Measurements from ENCODE around the gene LYZL2.

LYZL2 gene

DNA sequence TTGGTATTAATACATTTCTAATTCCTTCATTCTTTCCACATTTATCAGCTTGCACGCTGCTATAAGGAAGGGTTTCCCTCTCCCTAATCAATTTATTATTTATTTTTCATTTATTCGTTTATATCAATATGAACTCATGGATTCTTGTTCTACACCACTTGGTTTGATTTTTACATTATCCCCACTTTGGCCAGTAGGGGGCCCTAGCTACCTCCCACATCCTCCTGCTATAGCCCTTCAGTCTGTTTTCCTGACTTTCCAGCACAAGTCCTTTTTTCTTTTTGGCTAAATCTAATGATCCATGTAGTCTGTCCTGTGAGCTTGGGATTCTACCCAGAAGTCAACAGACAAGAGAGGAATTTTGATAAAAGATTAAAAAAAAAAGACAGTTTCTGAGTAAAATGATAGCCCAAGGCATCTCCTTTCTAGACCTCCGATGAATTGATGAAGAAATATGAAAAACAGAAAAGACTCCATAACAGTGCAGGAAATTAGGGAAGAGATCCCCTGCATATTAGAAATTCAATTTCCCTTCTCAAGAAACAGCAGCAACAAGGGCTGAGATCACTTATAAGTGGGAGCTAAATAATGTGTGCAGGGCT, 47.7 kb downstream of the LYZL2 start:
- H3K9me3 ChIP-seq (ENCODE audit: control insufficient read depth, low read length) = no peaks in the 10 kb centered on the region
- no peak overlapping the region for H3K4me3 ChIP-seq (ENCODE audit: low read depth, low read length)
- no peak overlapping the region for H3K9ac ChIP-seq
- no peak overlapping the region for H3K27ac ChIP-seq
- no peak overlapping the region for H2AFZ ChIP-seq
- H3K27me3 ChIP-seq (ENCODE audit: control insufficient read depth, insufficient read depth, low read length) = no peaks in the 10 kb centered on the region
- H3K4me1 ChIP-seq = peaks cover 6% of the 10 kb centered on the region
- H3K36me3 ChIP-seq (ENCODE audit: control insufficient read depth, insufficient read depth, low read length) = no peaks in the 10 kb centered on the region
- no peak overlapping the region for H3K4me2 ChIP-seq (ENCODE audit: low read length)
- peak; percentile 87 for TF ChIP-seq CTCF (IDR thresholded peaks at IDR 0.05)
- no peaks in the 10 kb centered on the region for H3K79me2 ChIP-seq

DNA sequence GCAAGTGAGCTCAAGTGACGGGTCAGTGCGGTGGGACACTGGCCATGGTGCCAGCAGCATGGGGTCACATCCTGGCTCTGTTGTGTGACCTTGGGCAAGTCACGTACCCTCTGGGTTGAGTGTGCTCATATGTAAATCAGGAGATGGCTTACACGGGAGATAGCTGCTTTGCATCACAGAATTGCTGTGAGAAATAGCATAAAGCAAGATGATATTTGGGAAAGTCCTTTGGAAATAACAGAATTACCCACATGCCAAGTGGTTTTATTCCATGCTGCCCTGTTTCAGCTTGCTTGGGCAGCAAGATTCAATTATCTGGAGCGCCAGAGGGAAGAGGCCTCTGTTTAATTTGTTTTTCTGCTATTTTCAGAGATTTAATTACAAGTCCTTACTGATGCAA, 48.9 kb downstream of the LYZL2 start:
- Histone ChIP-seq H3K36me3 (ENCODE audit: control insufficient read depth, insufficient read depth, low read length) (no peaks in the 10 kb centered on the region), H3K79me2 (no peaks in the 10 kb centered on the region), H3K27ac (no peak overlapping the region), H3K4me1 (peaks cover 6% of the 10 kb centered on the region), H2AFZ (no peak overlapping the region), H3K4me3 (ENCODE audit: low read depth, low read length) (no peak overlapping the region), H3K27me3 (ENCODE audit: control insufficient read depth, insufficient read depth, low read length) (no peaks in the 10 kb centered on the region), H3K4me2 (ENCODE audit: low read length) (no peak overlapping the region), H3K9me3 (ENCODE audit: control insufficient read depth, low read length) (no peaks in the 10 kb centered on the region), H3K9ac (no peak overlapping the region)
- TF ChIP-seq CTCF (IDR thresholded peaks at IDR 0.05) = no peak

- Histone ChIP-seq H3K9me3 (ENCODE audit: control insufficient read depth, low read length) (no peaks in the 10 kb centered on the region), H3K27me3 (ENCODE audit: control insufficient read depth, insufficient read depth, low read length) (no peaks in the 10 kb centered on the region), H3K4me2 (ENCODE audit: low read length) (no peak overlapping the region), H3K36me3 (ENCODE audit: control insufficient read depth, insufficient read depth, low read length) (no peaks in the 10 kb centered on the region), H2AFZ (no peak overlapping the region), H3K4me3 (ENCODE audit: low read depth, low read length) (no peak overlapping the region), H3K9ac (no peak overlapping the region), H3K4me1 (peaks cover 6% of the 10 kb centered on the region), H3K79me2 (no peaks in the 10 kb centered on the region), H3K27ac (no peak overlapping the region)
- no peak for TF ChIP-seq CTCF (IDR thresholded peaks at IDR 0.05)
Measured at GRCh38 chr10:30580241-30580640, 49.3 kb downstream of the LYZL2 start.

GRCh38 chr10:30579574-30579973, 50.0 kb downstream of the LYZL2 start:
- Histone ChIP-seq H3K79me2 (no peaks in the 10 kb centered on the region), H2AFZ (no peak overlapping the region), H3K27ac (no peak overlapping the region), H3K4me3 (ENCODE audit: low read depth, low read length) (no peak overlapping the region), H3K4me2 (ENCODE audit: low read length) (no peak overlapping the region), H3K27me3 (ENCODE audit: control insufficient read depth, insufficient read depth, low read length) (no peaks in the 10 kb centered on the region), H3K9ac (no peak overlapping the region), H3K36me3 (ENCODE audit: control insufficient read depth, insufficient read depth, low read length) (no peaks in the 10 kb centered on the region), H3K4me1 (peaks cover 6% of the 10 kb centered on the region), H3K9me3 (ENCODE audit: control insufficient read depth, low read length) (no peaks in the 10 kb centered on the region)
- TF ChIP-seq CTCF (IDR thresholded peaks at IDR 0.05) = no peak

GRCh38 chr10:30577048-30577447, 52.5 kb downstream of the LYZL2 start:
- Histone ChIP-seq H3K4me3 (ENCODE audit: low read depth, low read length) (no peak overlapping the region), H3K27me3 (ENCODE audit: control insufficient read depth, insufficient read depth, low read length) (no peaks in the 10 kb centered on the region), H3K4me2 (ENCODE audit: low read length) (no peak overlapping the region)

More at GRCh38 chr10:30577048-30577447, 52.5 kb downstream of the LYZL2 start:
- no peak overlapping the region for H3K27ac ChIP-seq
- H3K79me2 ChIP-seq = no peaks in the 10 kb centered on the region
- no peak overlapping the region for H2AFZ ChIP-seq
- no peak for TF ChIP-seq CTCF (IDR thresholded peaks at IDR 0.05)
- H3K9me3 ChIP-seq (ENCODE audit: control insufficient read depth, low read length) = no peaks in the 10 kb centered on the region
- H3K4me1 ChIP-seq = peaks cover 2% of the 10 kb centered on the region
- H3K36me3 ChIP-seq (ENCODE audit: control insufficient read depth, insufficient read depth, low read length) = no peaks in the 10 kb centered on the region
- no peak overlapping the region for H3K9ac ChIP-seq

All from parathyroid adenoma (tissue), 2 donors.